Activated T-cell treated with anti-CD3 and anti-CD28 coated beads, Interleukin-2, amount 50 U/mL, for 48 hours (primary cell): ENCODE results near the gene PIK3AP1.
"Not testable (repeated sequence)": the region's sequence is repeated elsewhere in the genome, so short reads cannot be mapped to it uniquely, and the experiment has no call there.

Experiments
- DNase-seq, 2 experiments: peaks; one replicate each; pipeline ENCODE4 v3.0.0-alpha.2; 2020

The PIK3AP1 gene

GRCh38 chr10:96724621-96725020 lies 4.3 kb upstream of the PIK3AP1 start:
- no peak for DNase-seq

- no peak for DNase-seq
These were observed 876 bp upstream of the PIK3AP1 start for GRCh38 chr10:96721207-96721572.

GRCh38 chr10:96719850-96720421 lies 378 bp downstream of the PIK3AP1 start:
- peak; percentile 72 to 79 for DNase-seq

- no peak for DNase-seq
These were observed 1.1 kb downstream of the PIK3AP1 start for GRCh38 chr10:96719200-96719599.

- DNase-seq, result no peak
These were observed 1.9 kb downstream of the PIK3AP1 start for GRCh38 chr10:96718304-96718990.

- DNase-seq, result no peak
These were observed 3.9 kb downstream of the PIK3AP1 start for GRCh38 chr10:96716390-96716789.

- no peak for DNase-seq
These were observed 5.5 kb downstream of the PIK3AP1 start for GRCh38 chr10:96714746-96715255.

GRCh38 chr10:96714031-96714590 lies 6.2 kb downstream of the PIK3AP1 start:
- DNase-seq, result no peak

- DNase-seq, result no peak
These were observed 7.5 kb downstream of the PIK3AP1 start for GRCh38 chr10:96712662-96713271.

GRCh38 chr10:96711048-96711728 lies 9.1 kb downstream of the PIK3AP1 start:
- DNase-seq, result no peak

- no peak for DNase-seq
These were observed 10.8 kb downstream of the PIK3AP1 start for GRCh38 chr10:96709525-96709924.

GRCh38 chr10:96708996-96709395 lies 11.3 kb downstream of the PIK3AP1 start:
- DNase-seq, result no peak

GRCh38 chr10:96708456-96708855 lies 11.9 kb downstream of the PIK3AP1 start:
- DNase-seq, result no peak

- no peak for DNase-seq
These were observed 13.9 kb downstream of the PIK3AP1 start for GRCh38 chr10:96706331-96706853.

- DNase-seq, result no peak
These were observed 15.2 kb downstream of the PIK3AP1 start for GRCh38 chr10:96705134-96705533.

GRCh38 chr10:96704563-96704962 lies 15.8 kb downstream of the PIK3AP1 start:
- DNase-seq, result no peak

- DNase-seq, result no peak
These were observed 17.0 kb downstream of the PIK3AP1 start for GRCh38 chr10:96703358-96703757.

- no peak for DNase-seq
These were observed 19.0 kb downstream of the PIK3AP1 start for GRCh38 chr10:96701265-96701664.

- no peak for DNase-seq
These were observed 19.8 kb downstream of the PIK3AP1 start for GRCh38 chr10:96700374-96701099.

- DNase-seq, result no peak
These were observed 20.7 kb downstream of the PIK3AP1 start for GRCh38 chr10:96699613-96700012.

- not testable (repeated sequence) for DNase-seq
These were observed 22.0 kb downstream of the PIK3AP1 start for GRCh38 chr10:96698305-96698704.

GRCh38 chr10:96697438-96697837 lies 22.9 kb downstream of the PIK3AP1 start:
- no peak for DNase-seq
